ENCODE data around the gene PLA2G3.
"Not testable (repeated sequence)": the region's sequence is repeated elsewhere in the genome, so short reads cannot be mapped to it uniquely, and the experiment has no call there.

- TF ChIP-seq POLR2A (IDR thresholded peaks at IDR 0.05; ENCODE audit: low read depth); EP300 (IDR thresholded peaks at IDR 0.05); POLR2AphosphoS5 (IDR thresholded peaks at IDR 0.05): not testable (repeated sequence)
- TF ChIP-seq, protein P1, sequence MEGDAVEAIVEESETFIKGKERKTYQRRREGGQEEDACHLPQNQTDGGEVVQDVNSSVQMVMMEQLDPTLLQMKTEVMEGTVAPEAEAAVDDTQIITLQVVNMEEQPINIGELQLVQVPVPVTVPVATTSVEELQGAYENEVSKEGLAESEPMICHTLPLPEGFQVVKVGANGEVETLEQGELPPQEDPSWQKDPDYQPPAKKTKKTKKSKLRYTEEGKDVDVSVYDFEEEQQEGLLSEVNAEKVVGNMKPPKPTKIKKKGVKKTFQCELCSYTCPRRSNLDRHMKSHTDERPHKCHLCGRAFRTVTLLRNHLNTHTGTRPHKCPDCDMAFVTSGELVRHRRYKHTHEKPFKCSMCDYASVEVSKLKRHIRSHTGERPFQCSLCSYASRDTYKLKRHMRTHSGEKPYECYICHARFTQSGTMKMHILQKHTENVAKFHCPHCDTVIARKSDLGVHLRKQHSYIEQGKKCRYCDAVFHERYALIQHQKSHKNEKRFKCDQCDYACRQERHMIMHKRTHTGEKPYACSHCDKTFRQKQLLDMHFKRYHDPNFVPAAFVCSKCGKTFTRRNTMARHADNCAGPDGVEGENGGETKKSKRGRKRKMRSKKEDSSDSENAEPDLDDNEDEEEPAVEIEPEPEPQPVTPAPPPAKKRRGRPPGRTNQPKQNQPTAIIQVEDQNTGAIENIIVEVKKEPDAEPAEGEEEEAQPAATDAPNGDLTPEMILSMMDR (IDR thresholded peaks at IDR 0.05): not testable (repeated sequence)
These were observed 31.4 kb upstream of the PLA2G3 start for GRCh38 chr22:31171734-31172133.

Data from esophagus muscularis mucosa (tissue), 4 donors.